GM21717 (cell line): ENCODE data around the gene CAPN8.
A peak's percentile ranks its signal among the peaks of the same experiment; 100 is the strongest.

Experiments
- ATAC-seq: cut with Tn5 transposase; IDR thresholded peaks from one replicate; pipeline ENCODE4 v1.9.1; 2021; ENCODE audit warnings: mild to moderate bottlenecking, moderate library complexity; ENCODE audit not compliant: unreplicated experiment

The CAPN8 gene

GRCh38 chr1:223657978-223658377 lies 7.5 kb downstream of the CAPN8 start:
- ATAC-seq, result no peak

- no peak for ATAC-seq
Measured at GRCh38 chr1:223654083-223654482, 11.4 kb downstream of the CAPN8 start.

- no peak for ATAC-seq
Measured at GRCh38 chr1:223653431-223653830, 12.1 kb downstream of the CAPN8 start.

GRCh38 chr1:223653015-223653414 lies 12.5 kb downstream of the CAPN8 start:
- no peak for ATAC-seq

- ATAC-seq, result no peak
Measured at GRCh38 chr1:223652436-223652941, 13.0 kb downstream of the CAPN8 start.

GRCh38 chr1:223651291-223651991 lies 14.1 kb downstream of the CAPN8 start:
- ATAC-seq, result no peak

- no peak for ATAC-seq
Measured at GRCh38 chr1:223650465-223650864, 15.0 kb downstream of the CAPN8 start.

GRCh38 chr1:223649222-223649621 lies 16.3 kb downstream of the CAPN8 start:
- no peak for ATAC-seq

GRCh38 chr1:223647249-223647648 lies 18.3 kb downstream of the CAPN8 start:
- no peak for ATAC-seq

GRCh38 chr1:223645903-223646302 lies 19.6 kb downstream of the CAPN8 start:
- no peak for ATAC-seq

GRCh38 chr1:223642237-223642636 lies 23.3 kb downstream of the CAPN8 start:
- no peak for ATAC-seq

- ATAC-seq, result no peak
Measured at GRCh38 chr1:223641523-223642039, 23.9 kb downstream of the CAPN8 start.

GRCh38 chr1:223639331-223639749 lies 26.2 kb downstream of the CAPN8 start:
- ATAC-seq, result no peak

GRCh38 chr1:223635236-223635635 lies 30.3 kb downstream of the CAPN8 start:
- ATAC-seq, result no peak

GRCh38 chr1:223634423-223634822 lies 31.1 kb downstream of the CAPN8 start:
- ATAC-seq, result no peak

- no peak for ATAC-seq
Measured at GRCh38 chr1:223631956-223632355, 33.5 kb downstream of the CAPN8 start.

GRCh38 chr1:223631473-223631872 lies 34.0 kb downstream of the CAPN8 start:
- no peak for ATAC-seq

GRCh38 chr1:223629126-223629457 lies 36.4 kb downstream of the CAPN8 start:
- no peak for ATAC-seq

- peak; percentile 64 for ATAC-seq
Measured at GRCh38 chr1:223628233-223629125, 37.0 kb downstream of the CAPN8 start.

- no peak for ATAC-seq
Measured at GRCh38 chr1:223622132-223622842, 43.2 kb downstream of the CAPN8 start.

- peak; percentile 91 for ATAC-seq
Measured at GRCh38 chr1:223621312-223621734, 44.2 kb downstream of the CAPN8 start.
